OCI-LY7 (cell line): ENCODE data around the gene TAS1R2.

ENCODE experiments used
- EZH2phosphoT487 ChIP-seq: fragments of 200-600 bp; sonication (generic); IDR thresholded peaks from 2 replicates; pipeline ENCODE4 v1.6.1; 2018; ENCODE audit warnings: low read depth, borderline replicate concordance, mild to moderate bottlenecking, mixed run types, antibody characterized with exemption, low read length, moderate library complexity, mixed read lengths
- TF ChIP-seq, protein P1 (sequence below): fragments of 200-600 bp; sonication (generic); conservative IDR thresholded peaks from 2 replicates; pipeline ENCODE4 v1.5.1; 2014; ENCODE audit warnings: mild to moderate bottlenecking, antibody characterized with exemption, low read length, moderate library complexity, mixed read lengths

DNA sequence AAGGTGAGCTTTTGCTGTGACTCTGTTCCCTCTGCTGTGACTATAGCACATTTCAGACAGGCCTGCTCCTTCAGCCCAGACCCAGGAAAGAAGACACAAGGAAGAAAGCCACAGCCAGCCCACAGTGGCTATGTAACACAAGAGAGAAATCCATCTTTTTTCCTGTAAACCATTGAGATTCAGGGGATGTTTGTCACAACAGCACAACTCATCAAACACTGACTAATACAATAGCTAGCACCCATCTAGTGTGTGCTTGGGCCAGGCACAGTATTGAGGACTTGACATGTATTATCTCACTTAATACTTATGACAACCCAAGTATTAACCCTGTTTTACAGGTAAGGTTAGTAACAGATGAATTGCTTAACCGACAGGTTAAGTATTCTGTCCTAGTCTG lies 29.8 kb downstream of the TAS1R2 start:
- no peak for TF ChIP-seq EZH2phosphoT487
- TF ChIP-seq, protein P1, sequence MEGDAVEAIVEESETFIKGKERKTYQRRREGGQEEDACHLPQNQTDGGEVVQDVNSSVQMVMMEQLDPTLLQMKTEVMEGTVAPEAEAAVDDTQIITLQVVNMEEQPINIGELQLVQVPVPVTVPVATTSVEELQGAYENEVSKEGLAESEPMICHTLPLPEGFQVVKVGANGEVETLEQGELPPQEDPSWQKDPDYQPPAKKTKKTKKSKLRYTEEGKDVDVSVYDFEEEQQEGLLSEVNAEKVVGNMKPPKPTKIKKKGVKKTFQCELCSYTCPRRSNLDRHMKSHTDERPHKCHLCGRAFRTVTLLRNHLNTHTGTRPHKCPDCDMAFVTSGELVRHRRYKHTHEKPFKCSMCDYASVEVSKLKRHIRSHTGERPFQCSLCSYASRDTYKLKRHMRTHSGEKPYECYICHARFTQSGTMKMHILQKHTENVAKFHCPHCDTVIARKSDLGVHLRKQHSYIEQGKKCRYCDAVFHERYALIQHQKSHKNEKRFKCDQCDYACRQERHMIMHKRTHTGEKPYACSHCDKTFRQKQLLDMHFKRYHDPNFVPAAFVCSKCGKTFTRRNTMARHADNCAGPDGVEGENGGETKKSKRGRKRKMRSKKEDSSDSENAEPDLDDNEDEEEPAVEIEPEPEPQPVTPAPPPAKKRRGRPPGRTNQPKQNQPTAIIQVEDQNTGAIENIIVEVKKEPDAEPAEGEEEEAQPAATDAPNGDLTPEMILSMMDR = no peak
